ENCODE results near the gene MACC1. TPM values are rescaled to one million over a fixed set of nuclear protein-coding genes. Genes with fewer than 3 reads are reported as not detected.

The MACC1 gene
- total and polyA plus RNA-seq, 9 of the 15 experiments (the other 6 are each of a cell fraction or from before 2014, with no cell fraction given): 5.9 to 30.2 (median 10.4) TPM

DNA sequence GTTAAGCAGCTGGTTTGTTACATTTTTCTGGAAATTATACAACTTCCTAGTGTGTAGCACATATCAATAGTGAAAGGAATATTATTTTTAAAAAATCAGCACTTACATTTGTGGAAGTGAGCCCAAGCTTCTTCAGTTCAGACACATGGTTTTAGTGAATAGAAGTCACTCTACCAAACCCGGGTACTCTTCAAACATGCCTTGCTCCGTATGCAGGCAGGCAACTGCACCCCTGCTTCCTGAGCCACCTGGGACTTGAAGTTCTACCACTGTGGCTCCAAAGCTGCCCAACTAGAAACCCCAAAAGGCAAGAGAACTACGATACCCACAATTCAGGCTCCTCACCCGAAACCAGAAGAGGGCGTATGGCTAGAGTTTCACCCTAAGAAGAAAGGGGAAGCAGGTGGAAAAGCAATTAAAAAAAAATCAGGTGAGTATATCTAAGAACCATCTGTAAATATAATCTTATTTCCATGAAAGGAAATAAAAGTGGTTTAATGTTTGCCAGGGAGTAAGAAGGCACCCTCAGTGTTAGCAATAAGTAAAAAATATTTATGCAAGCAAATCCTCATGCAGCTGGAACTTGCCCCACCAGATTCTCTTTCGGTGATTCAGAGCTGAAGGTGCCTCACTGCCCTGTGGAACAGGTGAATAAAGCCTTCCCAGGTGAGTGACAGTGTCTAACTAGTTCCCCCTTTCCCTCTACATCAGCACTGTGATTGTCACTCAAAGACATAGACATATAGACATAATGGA lies at the start of gene MACC1 (continued):
- TF ChIP-seq ZNF239 (CRISPR knock-in tag; IDR thresholded peaks at IDR 0.05) (no peak), ZNF384 (IDR thresholded peaks at IDR 0.05; ENCODE audit: low read depth, low read length) (peak; percentile 60), ZNF143 (CRISPR knock-in tag; IDR thresholded peaks at IDR 0.05) (peak; percentile 85), RBM22 (IDR thresholded peaks at IDR 0.05; ENCODE audit: low read depth, low read length, poor library complexity, severe bottlenecking) (no peak), ARID1B (IDR thresholded peaks at IDR 0.05) (no peak), CREBBP (IDR thresholded peaks at IDR 0.05; ENCODE audit: low read depth, low read length) (no peak), CXXC5 (CRISPR knock-in tag; IDR thresholded peaks at IDR 0.05) (peak; percentile 68), RAD21 (CRISPR knock-in tag; conservative IDR thresholded peaks at IDR 0.05 in 1 of 2, IDR thresholded peaks at IDR 0.05 in 1 of 2) (peak in 1 of 2 experiments; percentile 40; a peak in 3 of 4 replicates), ZNF57 (CRISPR knock-in tag; IDR thresholded peaks at IDR 0.05) (no peak), POLR3A (IDR thresholded peaks at IDR 0.05; ENCODE audit: borderline replicate concordance, extremely low read depth, insufficient read depth, insufficient read length) (no peak), ZBTB17 (CRISPR knock-in tag; IDR thresholded peaks at IDR 0.05) (no peak), DACH1 (IDR thresholded peaks at IDR 0.05; ENCODE audit: partially characterized antibody) (no peak), SPI1 (IDR thresholded peaks at IDR 0.05; ENCODE audit: borderline replicate concordance, low read depth, low read length) (0 out of 2 replicates have a peak, but pooled peaks have one; percentile 34), SLC30A9 (CRISPR knock-in tag; IDR thresholded peaks at IDR 0.05) (no peak), ZNF165 (CRISPR knock-in tag; IDR thresholded peaks at IDR 0.05; ENCODE audit: borderline replicate concordance) (no peak), ZNF41 (CRISPR knock-in tag; conservative IDR thresholded peaks at IDR 0.05) (no peak)
- TF ChIP-seq, protein P1, sequence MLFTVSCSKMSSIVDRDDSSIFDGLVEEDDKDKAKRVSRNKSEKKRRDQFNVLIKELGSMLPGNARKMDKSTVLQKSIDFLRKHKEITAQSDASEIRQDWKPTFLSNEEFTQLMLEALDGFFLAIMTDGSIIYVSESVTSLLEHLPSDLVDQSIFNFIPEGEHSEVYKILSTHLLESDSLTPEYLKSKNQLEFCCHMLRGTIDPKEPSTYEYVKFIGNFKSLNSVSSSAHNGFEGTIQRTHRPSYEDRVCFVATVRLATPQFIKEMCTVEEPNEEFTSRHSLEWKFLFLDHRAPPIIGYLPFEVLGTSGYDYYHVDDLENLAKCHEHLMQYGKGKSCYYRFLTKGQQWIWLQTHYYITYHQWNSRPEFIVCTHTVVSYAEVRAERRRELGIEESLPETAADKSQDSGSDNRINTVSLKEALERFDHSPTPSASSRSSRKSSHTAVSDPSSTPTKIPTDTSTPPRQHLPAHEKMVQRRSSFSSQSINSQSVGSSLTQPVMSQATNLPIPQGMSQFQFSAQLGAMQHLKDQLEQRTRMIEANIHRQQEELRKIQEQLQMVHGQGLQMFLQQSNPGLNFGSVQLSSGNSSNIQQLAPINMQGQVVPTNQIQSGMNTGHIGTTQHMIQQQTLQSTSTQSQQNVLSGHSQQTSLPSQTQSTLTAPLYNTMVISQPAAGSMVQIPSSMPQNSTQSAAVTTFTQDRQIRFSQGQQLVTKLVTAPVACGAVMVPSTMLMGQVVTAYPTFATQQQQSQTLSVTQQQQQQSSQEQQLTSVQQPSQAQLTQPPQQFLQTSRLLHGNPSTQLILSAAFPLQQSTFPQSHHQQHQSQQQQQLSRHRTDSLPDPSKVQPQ (CRISPR knock-in tag; IDR thresholded peaks at IDR 0.05; ENCODE audit: borderline replicate concordance): no peak
- TF ChIP-seq, protein P2, sequence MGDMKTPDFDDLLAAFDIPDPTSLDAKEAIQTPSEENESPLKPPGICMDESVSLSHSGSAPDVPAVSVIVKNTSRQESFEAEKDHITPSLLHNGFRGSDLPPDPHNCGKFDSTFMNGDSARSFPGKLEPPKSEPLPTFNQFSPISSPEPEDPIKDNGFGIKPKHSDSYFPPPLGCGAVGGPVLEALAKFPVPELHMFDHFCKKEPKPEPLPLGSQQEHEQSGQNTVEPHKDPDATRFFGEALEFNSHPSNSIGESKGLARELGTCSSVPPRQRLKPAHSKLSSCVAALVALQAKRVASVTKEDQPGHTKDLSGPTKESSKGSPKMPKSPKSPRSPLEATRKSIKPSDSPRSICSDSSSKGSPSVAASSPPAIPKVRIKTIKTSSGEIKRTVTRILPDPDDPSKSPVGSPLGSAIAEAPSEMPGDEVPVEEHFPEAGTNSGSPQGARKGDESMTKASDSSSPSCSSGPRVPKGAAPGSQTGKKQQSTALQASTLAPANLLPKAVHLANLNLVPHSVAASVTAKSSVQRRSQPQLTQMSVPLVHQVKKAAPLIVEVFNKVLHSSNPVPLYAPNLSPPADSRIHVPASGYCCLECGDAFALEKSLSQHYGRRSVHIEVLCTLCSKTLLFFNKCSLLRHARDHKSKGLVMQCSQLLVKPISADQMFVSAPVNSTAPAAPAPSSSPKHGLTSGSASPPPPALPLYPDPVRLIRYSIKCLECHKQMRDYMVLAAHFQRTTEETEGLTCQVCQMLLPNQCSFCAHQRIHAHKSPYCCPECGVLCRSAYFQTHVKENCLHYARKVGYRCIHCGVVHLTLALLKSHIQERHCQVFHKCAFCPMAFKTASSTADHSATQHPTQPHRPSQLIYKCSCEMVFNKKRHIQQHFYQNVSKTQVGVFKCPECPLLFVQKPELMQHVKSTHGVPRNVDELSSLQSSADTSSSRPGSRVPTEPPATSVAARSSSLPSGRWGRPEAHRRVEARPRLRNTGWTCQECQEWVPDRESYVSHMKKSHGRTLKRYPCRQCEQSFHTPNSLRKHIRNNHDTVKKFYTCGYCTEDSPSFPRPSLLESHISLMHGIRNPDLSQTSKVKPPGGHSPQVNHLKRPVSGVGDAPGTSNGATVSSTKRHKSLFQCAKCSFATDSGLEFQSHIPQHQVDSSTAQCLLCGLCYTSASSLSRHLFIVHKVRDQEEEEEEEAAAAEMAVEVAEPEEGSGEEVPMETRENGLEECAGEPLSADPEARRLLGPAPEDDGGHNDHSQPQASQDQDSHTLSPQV (IDR thresholded peaks at IDR 0.05): peak; percentile 94
- TF ChIP-seq, protein P3, sequence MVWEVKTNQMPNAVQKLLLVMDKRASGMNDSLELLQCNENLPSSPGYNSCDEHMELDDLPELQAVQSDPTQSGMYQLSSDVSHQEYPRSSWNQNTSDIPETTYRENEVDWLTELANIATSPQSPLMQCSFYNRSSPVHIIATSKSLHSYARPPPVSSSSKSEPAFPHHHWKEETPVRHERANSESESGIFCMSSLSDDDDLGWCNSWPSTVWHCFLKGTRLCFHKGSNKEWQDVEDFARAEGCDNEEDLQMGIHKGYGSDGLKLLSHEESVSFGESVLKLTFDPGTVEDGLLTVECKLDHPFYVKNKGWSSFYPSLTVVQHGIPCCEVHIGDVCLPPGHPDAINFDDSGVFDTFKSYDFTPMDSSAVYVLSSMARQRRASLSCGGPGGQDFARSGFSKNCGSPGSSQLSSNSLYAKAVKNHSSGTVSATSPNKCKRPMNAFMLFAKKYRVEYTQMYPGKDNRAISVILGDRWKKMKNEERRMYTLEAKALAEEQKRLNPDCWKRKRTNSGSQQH (CRISPR knock-in tag; IDR thresholded peaks at IDR 0.05): no peak
